ENCODE measurements around the gene TMEM198.

GRCh38 chr2:219514836-219515235, 29.0 kb upstream of the TMEM198 start:
- TF ChIP-seq, protein P1, sequence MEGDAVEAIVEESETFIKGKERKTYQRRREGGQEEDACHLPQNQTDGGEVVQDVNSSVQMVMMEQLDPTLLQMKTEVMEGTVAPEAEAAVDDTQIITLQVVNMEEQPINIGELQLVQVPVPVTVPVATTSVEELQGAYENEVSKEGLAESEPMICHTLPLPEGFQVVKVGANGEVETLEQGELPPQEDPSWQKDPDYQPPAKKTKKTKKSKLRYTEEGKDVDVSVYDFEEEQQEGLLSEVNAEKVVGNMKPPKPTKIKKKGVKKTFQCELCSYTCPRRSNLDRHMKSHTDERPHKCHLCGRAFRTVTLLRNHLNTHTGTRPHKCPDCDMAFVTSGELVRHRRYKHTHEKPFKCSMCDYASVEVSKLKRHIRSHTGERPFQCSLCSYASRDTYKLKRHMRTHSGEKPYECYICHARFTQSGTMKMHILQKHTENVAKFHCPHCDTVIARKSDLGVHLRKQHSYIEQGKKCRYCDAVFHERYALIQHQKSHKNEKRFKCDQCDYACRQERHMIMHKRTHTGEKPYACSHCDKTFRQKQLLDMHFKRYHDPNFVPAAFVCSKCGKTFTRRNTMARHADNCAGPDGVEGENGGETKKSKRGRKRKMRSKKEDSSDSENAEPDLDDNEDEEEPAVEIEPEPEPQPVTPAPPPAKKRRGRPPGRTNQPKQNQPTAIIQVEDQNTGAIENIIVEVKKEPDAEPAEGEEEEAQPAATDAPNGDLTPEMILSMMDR (IDR thresholded peaks at IDR 0.05; ENCODE audit: low read depth, low read length, missing input control): no peak
- TF ChIP-seq YY1 (IDR thresholded peaks at IDR 0.05) (no peak), EGR1 (IDR thresholded peaks at IDR 0.05; ENCODE audit: low read depth in 2 of 2) (no peak), MAX (IDR thresholded peaks at IDR 0.05) (no peak), GABPA (IDR thresholded peaks at IDR 0.05 in 1 of 2, conservative IDR thresholded peaks at IDR 0.05 in 1 of 2) (no peak), TAF1 (conservative IDR thresholded peaks at IDR 0.05) (no peak), JUND (IDR thresholded peaks at IDR 0.05) (no peak)
- TF ChIP-seq, protein P2, sequence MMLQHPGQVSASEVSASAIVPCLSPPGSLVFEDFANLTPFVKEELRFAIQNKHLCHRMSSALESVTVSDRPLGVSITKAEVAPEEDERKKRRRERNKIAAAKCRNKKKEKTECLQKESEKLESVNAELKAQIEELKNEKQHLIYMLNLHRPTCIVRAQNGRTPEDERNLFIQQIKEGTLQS (IDR thresholded peaks at IDR 0.05): no peak
